CD14-positive monocyte (primary cell): ENCODE measurements around the gene COL4A2. TPM values are rescaled to one million over a fixed set of nuclear protein-coding genes. Genes with fewer than 3 reads are reported as not detected.

Experiments used
- DNase-seq, 3 donors: peaks; one replicate each; pipeline ENCODE4 v3.0.0-alpha.2; 2011 to 2022
- H2AFZ ChIP-seq: 2 replicates; pipeline ENCODE4 v1.6.0; 2012; ENCODE audit warnings: mild to moderate bottlenecking, low read depth, low read length, inconsistent platforms; ENCODE audit not compliant: insufficient read depth, poor library complexity, severe bottlenecking
- H3K27ac ChIP-seq, 2 donors: 1 replicate in 1 of 2; 2 replicates in 1 of 2; pipeline ENCODE4 v1.5.1; 2012 to 2013; ENCODE audit warnings: low read length in 2 of 2, control low read depth in 1 of 2, inconsistent platforms in 1 of 2, low read depth in 1 of 2, mild to moderate bottlenecking in 1 of 2
- H3K27me3 ChIP-seq, 2 donors: one replicate each; pipeline versions ENCODE4 v1.6.0 to v1.6.1; 2011 to 2013; ENCODE audit warnings: low read length in 2 of 2; ENCODE audit not compliant: control insufficient read depth in 2 of 2, insufficient read depth in 2 of 2
- H3K36me3 ChIP-seq, 2 donors: replicated peaks in 1 of 2; 1 replicate in 1 of 2; 2 replicates in 1 of 2; pipeline versions ENCODE4 v1.5.1 to v1.6.1; 2012 to 2013; ENCODE audit warnings: low read length in 2 of 2, control low read depth in 1 of 2, inconsistent platforms in 1 of 2, mild to moderate bottlenecking in 1 of 2; ENCODE audit not compliant: insufficient read depth in 2 of 2, control insufficient read depth in 1 of 2
- H3K4me1 ChIP-seq, 2 donors: 1 replicate in 1 of 2; 2 replicates in 1 of 2; pipeline versions ENCODE4 v1.5.1 to v1.6.1; 2012 to 2013; ENCODE audit warnings: low read length in 2 of 2, control low read depth in 1 of 2, inconsistent platforms in 1 of 2, mild to moderate bottlenecking in 1 of 2, moderate library complexity in 1 of 2; ENCODE audit not compliant: insufficient read depth in 2 of 2, control insufficient read depth in 1 of 2
- H3K4me2 ChIP-seq: replicated peaks from 2 replicates; pipeline ENCODE3; 2012; ENCODE audit warnings: low read length, moderate library complexity, mild to moderate bottlenecking; ENCODE audit not compliant: poor library complexity, severe bottlenecking; ENCODE audit errors: extremely low read depth
- H3K4me3 ChIP-seq, 3 experiments: fragments of 200-600 bp in 1 of 3; sonication (generic) in 1 of 3; replicated peaks in 1 of 3; 1 replicate in 2 of 3; 2 replicates in 1 of 3; pipeline ENCODE4 v1.5.1; 2011 to 2013; ENCODE audit warnings: low read length in 3 of 3, mild to moderate bottlenecking in 3 of 3, control low read depth in 2 of 3, low read depth in 2 of 3, inconsistent platforms in 1 of 3, moderate library complexity in 1 of 3
- H3K79me2 ChIP-seq: 2 replicates; pipeline ENCODE4 v1.6.0; 2012; ENCODE audit warnings: mild to moderate bottlenecking, control low read depth, inconsistent platforms, low read length, moderate library complexity; ENCODE audit not compliant: insufficient read depth
- H3K9ac ChIP-seq: 2 replicates; pipeline ENCODE4 v1.6.0; 2017; ENCODE audit warnings: low read length, mild to moderate bottlenecking; ENCODE audit not compliant: insufficient read depth, poor library complexity, severe bottlenecking
- H3K9me3 ChIP-seq, 2 donors: replicated peaks in 1 of 2; 1 replicate in 1 of 2; 2 replicates in 1 of 2; pipeline versions ENCODE4 v1.5.1 to v1.6.1; 2012 to 2013; ENCODE audit warnings: low read length in 2 of 2, control low read depth in 1 of 2; ENCODE audit not compliant: control insufficient read depth in 1 of 2, insufficient read depth in 1 of 2
- H4K20me1 ChIP-seq: 2 replicates; pipeline ENCODE4 v1.6.0; 2012; ENCODE audit warnings: mild to moderate bottlenecking, low read length, control low read depth, moderate library complexity; ENCODE audit not compliant: insufficient read depth
- H3K27ac Mint-ChIP-seq, 7 donors: one replicate each; pipeline ENCODE4 v1.8.0; 2020; ENCODE audit warnings: mild to moderate bottlenecking in 7 of 7, mixed read lengths in 7 of 7, moderate library complexity in 6 of 7, inconsistent platforms in 2 of 7
- H3K27me3 Mint-ChIP-seq, 3 donors: one replicate each; pipeline ENCODE4 v1.8.0; 2021 to 2022; ENCODE audit warnings: low read depth in 3 of 3, mild to moderate bottlenecking in 3 of 3, mixed read lengths in 3 of 3, moderate library complexity in 3 of 3, inconsistent platforms in 1 of 3
- H3K36me3 Mint-ChIP-seq, 2 donors: one replicate each; pipeline ENCODE4 v1.8.0; 2020; ENCODE audit warnings: mixed read lengths in 2 of 2, inconsistent platforms in 1 of 2, mild to moderate bottlenecking in 1 of 2
- H3K4me1 Mint-ChIP-seq: one replicate; pipeline ENCODE4 v1.8.0; 2020; ENCODE audit warnings: mild to moderate bottlenecking, mixed read lengths
- H3K4me3 Mint-ChIP-seq, 2 donors: one replicate each; pipeline ENCODE4 v1.8.0; 2020; ENCODE audit warnings: mild to moderate bottlenecking in 2 of 2, mixed read lengths in 2 of 2, moderate library complexity in 1 of 2
- H3K9me3 Mint-ChIP-seq, 7 donors: one replicate each; pipeline ENCODE4 v1.8.0; 2020 to 2022; ENCODE audit warnings: mixed read lengths in 7 of 7, mild to moderate bottlenecking in 6 of 7, moderate library complexity in 6 of 7, inconsistent platforms in 2 of 7
- CTCF ChIP-seq: fragments of 200-600 bp; IDR thresholded peaks from one replicate; pipeline ENCODE4 v1.8.0; 2022; ENCODE audit warnings: antibody characterized with exemption, mild to moderate bottlenecking
- WGBS: methylation state at CpG from one replicate; pipeline ENCODE4 v1.1.5; 2013; ENCODE audit warnings: missing lambda C conversion rate; ENCODE audit not compliant: insufficient coverage; 5-methylcytosine and 5-hydroxymethylcytosine counted together
- intact Hi-C, 2 donors: fragments of 100-400 bp; cut with micrococcal nuclease; formaldehyde crosslinking; loops; one replicate each; pipeline versions ENCODE4 v1.15.0 to v1.15.1; 2023
- polyA plus RNA-seq, 3 donors: library from polyadenylated mRNA; depleted of rRNA in 1 of 3; unstranded in 2 of 3; stranded (reverse) in 1 of 3; fragments of 300-500 nt in 2 of 3; fragments of >200 nt in 1 of 3; fragmentation: Illumina TruSeq in 2 of 3; gene quantifications; 1 replicate in 2 of 3; 2 replicates in 1 of 3; pipeline ENCODE4 v1.2.3, GENCODE V29; 2012 to 2021

Gene COL4A2
- polyA plus RNA-seq, 3 donors: not detected

- WGBS: 12% methylated on average over 5 of the region's 14 CpGs
- no peaks in the 10 kb centered on the region for H4K20me1 ChIP-seq
- no peaks in the 10 kb centered on the region for H3K36me3 ChIP-seq
- H3K79me2 ChIP-seq: no peaks in the 10 kb centered on the region
- H3K4me2 ChIP-seq: peak overlapping the region; percentile 58
- H3K4me3 ChIP-seq: peak overlapping the region in 1 of 3 experiments; percentile 42
- Mint-ChIP-seq H3K9me3 (peaks cover 0 to 10% (median 2%) of the 10 kb centered on the region in 7 donors), H3K27ac (peak overlapping the region; percentile 47 to 86 (median 60)), H3K4me1 (peaks cover 19% of the 10 kb centered on the region), H3K27me3 (peaks cover 31 to 54% (median 31%) of the 10 kb centered on the region in 3 donors), H3K4me3 (peak overlapping the region; percentile 59 to 92), H3K36me3 (no peaks in the 10 kb centered on the region)
- H3K27ac ChIP-seq: no peak overlapping the region
- no peak for TF ChIP-seq CTCF
- peak; percentile 23 to 47 (median 40) for DNase-seq
- no peaks in the 10 kb centered on the region for H3K9me3 ChIP-seq
- H3K9ac ChIP-seq: no peak overlapping the region
- intact Hi-C loops: no loop called here
- peaks cover 16 to 17% of the 10 kb centered on the region in 2 donors for H3K4me1 ChIP-seq
- H2AFZ ChIP-seq: peak overlapping the region; percentile 51
- peaks cover 5 to 22% of the 10 kb centered on the region in 2 donors for H3K27me3 ChIP-seq
Observed at GRCh38 chr13:110341445-110342244, 34.6 kb downstream of the COL4A2 start.

- 81% methylated on average over 7 of the region's 9 CpGs for WGBS
- Mint-ChIP-seq H3K9me3 (peaks cover 0 to 10% (median 2%) of the 10 kb centered on the region in 7 donors), H3K36me3 (no peaks in the 10 kb centered on the region), H3K4me3 (no peak overlapping the region), H3K27ac (peak overlapping the region in 1 of 7 donors; percentile 32), H3K4me1 (peaks cover 19% of the 10 kb centered on the region), H3K27me3 (peaks cover 30 to 53% (median 33%) of the 10 kb centered on the region in 3 donors)
- Histone ChIP-seq H2AFZ (no peak overlapping the region), H3K4me3 (no peak overlapping the region), H3K9me3 (no peaks in the 10 kb centered on the region), H3K4me2 (no peak overlapping the region), H3K27me3 (peaks cover 5 to 22% of the 10 kb centered on the region in 2 donors), H3K79me2 (no peaks in the 10 kb centered on the region), H3K9ac (no peak overlapping the region), H3K36me3 (no peaks in the 10 kb centered on the region), H3K27ac (no peak overlapping the region), H4K20me1 (no peaks in the 10 kb centered on the region), H3K4me1 (peaks cover 16 to 17% of the 10 kb centered on the region in 2 donors)
- no peak for DNase-seq
- TF ChIP-seq CTCF: no peak
- intact Hi-C loops: no loop called here
Observed at GRCh38 chr13:110342474-110342873, 35.4 kb downstream of the COL4A2 start.
